ENCODE data around the gene RASL12. TPM values are rescaled to one million over a fixed set of nuclear protein-coding genes. Genes with fewer than 3 reads are reported as not detected.

RASL12 gene
- polyA plus RNA-seq, 2 of the 4 experiments (the other 2 are of a cell fraction), result 0.08 to 0.34 TPM

GRCh38 chr15:65087411-65087810 is 19.6 kb upstream of the RASL12 start:
- peak in 1 of 2 experiments; percentile 2; a peak in 2 of 6 replicates for ATAC-seq

GRCh38 chr15:65086680-65087111 is 18.9 kb upstream of the RASL12 start:
- CTCF ChIA-PET, result interaction anchor here (0.7 to 32.9 kb wide), 13 partner anchors 9 to 218 kb away, joined by 3 to 1280 read pairs (median 5); partner anchors contain the start of genes KBTBD13, RASL12, RNU5B-1 and SLC51B
- peak; percentile 35 to 71 for ATAC-seq
- H3K4me3 ChIP-seq, result no peak overlapping the region
- TF ChIP-seq FOSL2 (IDR thresholded peaks at IDR 0.05) (no peak), FOSL2 (CRISPR knock-in tag; IDR thresholded peaks at IDR 0.05) (no peak), E2F6 (IDR thresholded peaks at IDR 0.05; ENCODE audit: borderline replicate concordance, low read depth) (no peak), MAX (IDR thresholded peaks at IDR 0.05) (peak; percentile 46)
- no peak overlapping the region for H3K4me2 ChIP-seq
- H3K9me3 ChIP-seq, result no peaks in the 10 kb centered on the region
- POLR2A ChIA-PET, result no interaction called here
- FAIRE-seq, result no peak
- 96% methylated on average over 3 of the region's 6 CpGs for WGBS (ENCODE audit: missing lambda C conversion rate)
- no peaks in the 10 kb centered on the region for H3K4me1 ChIP-seq
- peak; percentile 30 to 43 for DNase-seq (ENCODE audit: low read depth in 1 of 2, low spot score in 1 of 2)
- H3K27ac ChIP-seq, result no peak overlapping the region

More at GRCh38 chr15:65087411-65087810, 19.6 kb upstream of the RASL12 start:
- FAIRE-seq, result no peak
- no peaks in the 10 kb centered on the region for H3K9me3 ChIP-seq
- ChIA-PET CTCF (interaction anchor here (0.8 to 32.9 kb wide), 12 partner anchors 8 to 217 kb away, joined by 3 to 1280 read pairs (median 6); partner anchors contain the start of genes KBTBD13, RASL12, RNU5B-1 and SLC51B), POLR2A (interaction anchor here (0.6 kb wide), 1 partner anchor 208 kb away, joined by 3 read pairs; no protein-coding TSS in a partner anchor)
- H3K27ac ChIP-seq, result no peak overlapping the region
- H3K4me2 ChIP-seq, result no peak overlapping the region
- no peak for DNase-seq (ENCODE audit: low read depth in 1 of 2, low spot score in 1 of 2)
- H3K4me3 ChIP-seq, result no peak overlapping the region
- no peaks in the 10 kb centered on the region for H3K4me1 ChIP-seq
- 82% methylated on average over 2 of the region's 3 CpGs for WGBS (ENCODE audit: missing lambda C conversion rate)
- no peak for TF ChIP-seq ZFP36 (IDR thresholded peaks at IDR 0.05; ENCODE audit: borderline replicate concordance, partially characterized antibody)
- no peak for TF ChIP-seq FOSB (CRISPR knock-in tag; IDR thresholded peaks at IDR 0.05)
- TF ChIP-seq POLR2A (IDR thresholded peaks at IDR 0.05; ENCODE audit: low read length), result no peak
- TF ChIP-seq MAFK (IDR thresholded peaks at IDR 0.05; ENCODE audit: partially characterized antibody), result no peak
- TF ChIP-seq NR3C1 (IDR thresholded peaks at IDR 0.05), result no peak
- TF ChIP-seq E2F6 (IDR thresholded peaks at IDR 0.05; ENCODE audit: borderline replicate concordance, low read depth), result no peak
- no peak for TF ChIP-seq CEBPB (IDR thresholded peaks at IDR 0.05)
- TF ChIP-seq JUN (IDR thresholded peaks at IDR 0.05), result no peak

- no peak overlapping the region for H3K4me3 ChIP-seq
- WGBS (ENCODE audit: missing lambda C conversion rate), result 85% methylated on average over 6 of the region's 6 CpGs
- H3K4me1 ChIP-seq, result no peaks in the 10 kb centered on the region
- ATAC-seq, result peak; percentile 68 to 83
- H3K4me2 ChIP-seq, result no peak overlapping the region
- DNase-seq (ENCODE audit: low read depth in 1 of 2, low spot score in 1 of 2), result peak; percentile 64 to 71
- H3K9me3 ChIP-seq, result no peaks in the 10 kb centered on the region
- no peak overlapping the region for H3K27ac ChIP-seq
- ChIA-PET POLR2A (no interaction called here), CTCF (interaction anchor here (0.7 to 32.9 kb wide), 14 partner anchors 9 to 219 kb away, joined by 3 to 1280 read pairs (median 7); partner anchors contain the start of genes KBTBD13, MTFMT, RASL12 and RNU5B-1)
- FAIRE-seq, result no peak
- TF ChIP-seq HES2 (IDR thresholded peaks at IDR 0.05) (no peak), RAD21 (conservative IDR thresholded peaks at IDR 0.05 in 1 of 2, IDR thresholded peaks at IDR 0.05 in 1 of 2) (peak in 1 of 2 experiments; percentile 53; a peak in 3 of 5 replicates), CHD4 (IDR thresholded peaks at IDR 0.05; ENCODE audit: borderline replicate concordance) (no peak), HOXB13 (CRISPR knock-in tag; IDR thresholded peaks at IDR 0.05; ENCODE audit: low read depth) (no peak), HMGXB4 (CRISPR knock-in tag; IDR thresholded peaks at IDR 0.05; ENCODE audit: borderline replicate concordance) (no peak), SMC3 (IDR thresholded peaks at IDR 0.05) (peak; percentile 35; the same call in 2 of the 3 replicates), REST (IDR thresholded peaks at IDR 0.05) (no peak), MAZ (IDR thresholded peaks at IDR 0.05; ENCODE audit: borderline replicate concordance, low read depth, low read length) (no peak), FOSB (CRISPR knock-in tag; IDR thresholded peaks at IDR 0.05) (no peak), RARB (CRISPR knock-in tag; IDR thresholded peaks at IDR 0.05) (no peak), POLR2AphosphoS2 (conservative IDR thresholded peaks at IDR 0.05; ENCODE audit: low read length) (0 out of 2 replicates have a peak, but pooled peaks have one; percentile 40), RCOR1 (IDR thresholded peaks at IDR 0.05; ENCODE audit: low read depth, low read length) (no peak), ELK1 (IDR thresholded peaks at IDR 0.05; ENCODE audit: low read depth, low read length) (no peak), GATA3 (IDR thresholded peaks at IDR 0.05; ENCODE audit: borderline replicate concordance) (no peak)
Observed at GRCh38 chr15:65085990-65086679, 18.3 kb upstream of the RASL12 start.
